Activated CD8-positive, alpha-beta T cell treated with anti-CD3 and anti-CD28 coated beads for 36 hours (primary cell): ENCODE results near the gene TGFB3. TPM values are rescaled to one million over a fixed set of nuclear protein-coding genes. Genes with fewer than 3 reads are reported as not detected.
A peak's percentile ranks its signal among the peaks of the same experiment; 100 is the strongest.

Source experiments
- ATAC-seq: fragments of 200-7000 bp; cut with Tn5 transposase; one replicate; pipeline ENCODE4 v1.10.0; 2021; ENCODE audit warnings: mild to moderate bottlenecking, moderate library complexity
- CTCF ChIA-PET: fragments of 350-600 bp; sonication (Branson Sonifier 250); formaldehyde crosslinking; loops from one replicate; lab custom pipeline; 2021; ENCODE audit warnings: antibody characterized with exemption; lab: Charles Lee
- POLR2A ChIA-PET: fragments of 350-600 bp; sonication (Branson Sonifier 250); formaldehyde crosslinking; loops from one replicate; lab custom pipeline; 2021; ENCODE audit warnings: antibody characterized with exemption; lab: Charles Lee
- DNase-seq: peaks from one replicate; pipeline ENCODE4 v3.0.0-alpha.2; 2020
- H3K27ac Mint-ChIP-seq: one replicate; pipeline ENCODE4 v1.8.0; 2021; ENCODE audit warnings: mild to moderate bottlenecking, mixed read lengths
- H3K27me3 Mint-ChIP-seq: one replicate; pipeline ENCODE4 v1.8.0; 2021; ENCODE audit warnings: mixed read lengths
- H3K36me3 Mint-ChIP-seq: one replicate; pipeline ENCODE4 v1.8.0; 2021; ENCODE audit warnings: low read depth, mixed read lengths
- H3K4me1 Mint-ChIP-seq: one replicate; pipeline ENCODE4 v1.8.0; 2021; ENCODE audit warnings: low read depth, mixed read lengths
- H3K4me3 Mint-ChIP-seq: one replicate; pipeline ENCODE4 v1.8.0; 2021; ENCODE audit warnings: mild to moderate bottlenecking, moderate library complexity, mixed read lengths
- H3K9me3 Mint-ChIP-seq: one replicate; pipeline ENCODE4 v1.8.0; 2021; ENCODE audit warnings: mixed read lengths
- CTCF ChIP-seq: fragments of 200-600 bp; IDR thresholded peaks from one replicate; pipeline ENCODE4 v1.8.0; 2022; ENCODE audit warnings: antibody characterized with exemption, mild to moderate bottlenecking
- intact Hi-C: fragments of 100-400 bp; cut with micrococcal nuclease; formaldehyde crosslinking; loops from one replicate; pipeline ENCODE4 v1.10.0; 2022
- total RNA-seq, 2 experiments: library from RNA; stranded (reverse); gene quantifications; one replicate each; pipeline ENCODE4 v1.2.3, GENCODE V29; 2021

Gene TGFB3
- total RNA-seq, 2 experiments from 2014 or later, result 3.4 to 4.2 TPM

GRCh38 chr14:75984674-75985073 is 2.9 kb upstream of the TGFB3 start:
- Mint-ChIP-seq H3K4me1 (peaks cover 27% of the 10 kb centered on the region), H3K27me3 (no peaks in the 10 kb centered on the region), H3K27ac (no peak overlapping the region), H3K4me3 (no peak overlapping the region), H3K36me3 (peaks cover 4% of the 10 kb centered on the region), H3K9me3 (no peaks in the 10 kb centered on the region)
- CTCF ChIA-PET, result interaction anchor here (3.8 to 9.1 kb wide), 3 partner anchors 78 to 275 kb away, joined by 20 to 143 read pairs (median 82); no protein-coding TSS in a partner anchor
- intact Hi-C loops, result loop anchor here (5.0 kb wide), 1 partner anchor 77 kb away; no protein-coding TSS in a partner anchor
- no peak for TF ChIP-seq CTCF
- ATAC-seq, result no peak
- POLR2A ChIA-PET, result no interaction called here
- no peak for DNase-seq

- ChIA-PET CTCF (interaction anchor here (0.7 to 9.1 kb wide), 20 partner anchors 11 to 417 kb away, joined by 3 to 143 read pairs (median 4); no protein-coding TSS in a partner anchor), POLR2A (interaction anchor here (0.8 to 1.0 kb wide), 2 partner anchors 75 to 273 kb away, joined by 3 read pairs; no protein-coding TSS in a partner anchor)
- no peak for TF ChIP-seq CTCF
- no peaks in the 10 kb centered on the region for H3K27me3 Mint-ChIP-seq
- peaks cover 43% of the 10 kb centered on the region for H3K4me1 Mint-ChIP-seq
- H3K4me3 Mint-ChIP-seq, result peak overlapping the region; percentile 80
- DNase-seq (no peak), ATAC-seq (no peak)
- H3K36me3 Mint-ChIP-seq, result no peaks in the 10 kb centered on the region
- intact Hi-C loops, result loop anchor here (5.0 kb wide), 1 partner anchor 76 kb away; no protein-coding TSS in a partner anchor
- H3K27ac Mint-ChIP-seq, result peak overlapping the region; percentile 59
- H3K9me3 Mint-ChIP-seq, result no peaks in the 10 kb centered on the region
These were observed 1.2 kb upstream of the TGFB3 start for GRCh38 chr14:75983019-75983358.

GRCh38 chr14:75982266-75983018 is 647 bp upstream of the TGFB3 start:
- ChIA-PET POLR2A (interaction anchor here (0.8 to 1.0 kb wide), 2 partner anchors 74 to 273 kb away, joined by 3 read pairs; no protein-coding TSS in a partner anchor), CTCF (interaction anchor here (0.7 to 9.1 kb wide), 21 partner anchors 12 to 416 kb away, joined by 3 to 143 read pairs (median 4); no protein-coding TSS in a partner anchor)
- ATAC-seq (peak; percentile 64), DNase-seq (peak; percentile 76)
- Mint-ChIP-seq H3K9me3 (no peaks in the 10 kb centered on the region), H3K27me3 (no peaks in the 10 kb centered on the region), H3K27ac (peak overlapping the region; percentile 81), H3K4me3 (peak overlapping the region; percentile 80), H3K4me1 (peaks cover 44% of the 10 kb centered on the region), H3K36me3 (no peaks in the 10 kb centered on the region)
- intact Hi-C loops, result loop anchor here (5.0 kb wide), 1 partner anchor 75 kb away; no protein-coding TSS in a partner anchor
- peak; percentile 68 for TF ChIP-seq CTCF

GRCh38 chr14:75980856-75981255 is 939 bp downstream of the TGFB3 start:
- no peak for TF ChIP-seq CTCF
- no peaks in the 10 kb centered on the region for H3K27me3 Mint-ChIP-seq
- H3K36me3 Mint-ChIP-seq, result no peaks in the 10 kb centered on the region
- CTCF ChIA-PET, result interaction anchor here (0.7 to 9.1 kb wide), 3 partner anchors 74 to 326 kb away, joined by 3 to 143 read pairs (median 63); no protein-coding TSS in a partner anchor
- H3K27ac Mint-ChIP-seq, result peak overlapping the region; percentile 81
- H3K9me3 Mint-ChIP-seq, result no peaks in the 10 kb centered on the region
- no peak for ATAC-seq
- H3K4me1 Mint-ChIP-seq, result peaks cover 36% of the 10 kb centered on the region
- peak overlapping the region; percentile 80 for H3K4me3 Mint-ChIP-seq
- no peak for DNase-seq
- POLR2A ChIA-PET, result interaction anchor here (0.6 to 1.2 kb wide), 2 partner anchors 72 to 371 kb away, joined by 3 read pairs; no protein-coding TSS in a partner anchor
- intact Hi-C loops, result loop anchor here (2.0 to 5.0 kb wide), 2 partner anchors 74 to 272 kb away; no protein-coding TSS in a partner anchor
